AG09309 (cell line): Measurements from ENCODE around the gene CDK6.

Source experiments
- DNase-seq: peaks from one replicate; pipeline ENCODE4 v3.0.0-alpha.2; 2010; ENCODE audit warnings: low read depth
- H3K4me3 ChIP-seq: 2 replicates; pipeline ENCODE4 v1.5.1; 2011; ENCODE audit warnings: mild to moderate bottlenecking, low read depth, low read length, moderate library complexity; ENCODE audit not compliant: control insufficient read depth
- CTCF ChIP-seq: IDR thresholded peaks from 2 replicates; pipeline ENCODE4 v1.5.1; 2011; ENCODE audit warnings: mild to moderate bottlenecking, low read depth, low read length, inconsistent platforms; ENCODE audit not compliant: insufficient read depth, control insufficient read depth; ENCODE audit errors: missing control alignments

Gene CDK6

GRCh38 chr7:92785923-92786322, 50.5 kb downstream of the CDK6 start:
- no peak for DNase-seq
- H3K4me3 ChIP-seq: no peak overlapping the region
- no peak for TF ChIP-seq CTCF

GRCh38 chr7:92784935-92785334, 51.4 kb downstream of the CDK6 start:
- no peak for DNase-seq
- no peak for TF ChIP-seq CTCF

GRCh38 chr7:92783260-92784201, 52.8 kb downstream of the CDK6 start:
- DNase-seq: no peak
- no peak overlapping the region for H3K4me3 ChIP-seq
- TF ChIP-seq CTCF: no peak

More at GRCh38 chr7:92784935-92785334, 51.4 kb downstream of the CDK6 start:
- H3K4me3 ChIP-seq: no peak overlapping the region

GRCh38 chr7:92782855-92783254, 53.5 kb downstream of the CDK6 start:
- DNase-seq: no peak
- no peak overlapping the region for H3K4me3 ChIP-seq
- TF ChIP-seq CTCF: no peak

- DNase-seq: no peak
- H3K4me3 ChIP-seq: no peak overlapping the region
- TF ChIP-seq CTCF: no peak
These were observed 54.1 kb downstream of the CDK6 start for GRCh38 chr7:92782236-92782635.

GRCh38 chr7:92781117-92781720, 55.2 kb downstream of the CDK6 start:
- DNase-seq: no peak
- TF ChIP-seq CTCF: no peak
- no peak overlapping the region for H3K4me3 ChIP-seq
